AG04450 (cell line): ENCODE measurements around the gene ZCCHC8. TPM values are rescaled to one million over a fixed set of nuclear protein-coding genes. Genes with fewer than 3 reads are reported as not detected.
"Not testable (repeated sequence)": the region's sequence is repeated elsewhere in the genome, so short reads cannot be mapped to it uniquely, and the experiment has no call there.

Experiments used
- CTCF ChIA-PET: fragments of 300-600, 350-600 bp; formaldehyde crosslinking; extraction: SDS; loops from one replicate; lab custom pipeline; 2022; ENCODE audit warnings: antibody characterized with exemption, inconsistent platforms; lab: Charles Lee
- POLR2A ChIA-PET: fragments of 350-600 bp; formaldehyde crosslinking; extraction: SDS; loops from one replicate; lab custom pipeline; 2021; ENCODE audit warnings: antibody characterized with exemption, inconsistent platforms; lab: Yijun Ruan, JAX
- DNase-seq: peaks from one replicate; pipeline ENCODE4 v3.0.0-alpha.2; 2011; ENCODE audit warnings: low read depth, low spot score
- H3K27ac ChIP-seq: one replicate; pipeline ENCODE4 v1.5.1; 2012; ENCODE audit warnings: low read depth, low read length, control low read depth
- H3K27me3 ChIP-seq: one replicate; pipeline ENCODE4 v1.6.0; 2012; ENCODE audit warnings: low read length; ENCODE audit not compliant: control insufficient read depth, insufficient read depth
- H3K4me3 ChIP-seq: 2 replicates; pipeline ENCODE4 v1.5.1; 2011; ENCODE audit warnings: mild to moderate bottlenecking, low read depth, low read length, control low read depth
- H3K9me3 ChIP-seq: 2 replicates; pipeline ENCODE4 v1.5.1; 2012; ENCODE audit warnings: low read length; ENCODE audit not compliant: control insufficient read depth, insufficient read depth
- CTCF ChIP-seq: IDR thresholded peaks from 2 replicates; pipeline ENCODE4 v1.5.1; 2011; ENCODE audit warnings: low read depth, low read length, control low read depth, inconsistent platforms
- polyA plus RNA-seq: library from polyadenylated mRNA; depleted of rRNA; stranded (reverse); fragments of >200 nt; gene quantifications from 2 replicates; pipeline ENCODE4 v1.2.3, GENCODE V29; 2011

The ZCCHC8 gene
- polyA plus RNA-seq, 1 experiment, result 16.6 TPM

- ChIA-PET CTCF (interaction anchor here (0.7 to 5.8 kb wide), 7 partner anchors 24 to 139 kb away, joined by 3 to 130 read pairs (median 5); no protein-coding TSS in a partner anchor), POLR2A (interaction anchor here (2.7 kb wide), 1 partner anchor 74 kb away, joined by 13 read pairs; no protein-coding TSS in a partner anchor)
- H3K27me3 ChIP-seq, result no peaks in the 10 kb centered on the region
- DNase-seq, result no peak
- no peak overlapping the region for H3K4me3 ChIP-seq
- H3K9me3 ChIP-seq, result no peaks in the 10 kb centered on the region
- no peak for TF ChIP-seq CTCF
- no peak overlapping the region for H3K27ac ChIP-seq
Observed at GRCh38 chr12:122473543-122474323, 27.0 kb downstream of the ZCCHC8 start.

GRCh38 chr12:122471324-122472226 lies 29.2 kb downstream of the ZCCHC8 start:
- peak; percentile 78 for TF ChIP-seq CTCF
- H3K27me3 ChIP-seq, result no peaks in the 10 kb centered on the region
- DNase-seq, result peak; percentile 59
- CTCF ChIA-PET, result interaction anchor here (0.6 to 5.8 kb wide), 44 partner anchors 9 to 483 kb away, joined by 3 to 130 read pairs (median 6); partner anchors contain the start of gene CLIP1
- H3K9me3 ChIP-seq, result no peaks in the 10 kb centered on the region
- H3K27ac ChIP-seq, result no peak overlapping the region
- POLR2A ChIA-PET, result interaction anchor here (0.5 to 2.7 kb wide), 5 partner anchors 50 to 121 kb away, joined by 3 to 13 read pairs (median 4); partner anchors contain the start of gene CLIP1
- no peak overlapping the region for H3K4me3 ChIP-seq

- H3K27me3 ChIP-seq, H3K9me3 ChIP-seq, H3K27ac ChIP-seq, POLR2A ChIA-PET, DNase-seq, H3K4me3 ChIP-seq: not testable (repeated sequence)
- CTCF ChIA-PET, result interaction anchor here (0.7 to 5.8 kb wide), 16 partner anchors 10 to 135 kb away, joined by 3 to 130 read pairs (median 8); partner anchors contain the start of gene CLIP1
Observed at GRCh38 chr12:122470576-122470975, 30.2 kb downstream of the ZCCHC8 start.

GRCh38 chr12:122469856-122470255 lies 30.9 kb downstream of the ZCCHC8 start:
- POLR2A ChIA-PET, H3K27me3 ChIP-seq, H3K4me3 ChIP-seq, H3K9me3 ChIP-seq, DNase-seq, H3K27ac ChIP-seq: not testable (repeated sequence)
- CTCF ChIA-PET, result interaction anchor here (1.3 to 5.8 kb wide), 3 partner anchors 71 to 135 kb away, joined by 4 to 130 read pairs (median 48); no protein-coding TSS in a partner anchor

- no peaks in the 10 kb centered on the region for H3K27me3 ChIP-seq
- no peak for TF ChIP-seq CTCF
- ChIA-PET POLR2A (no interaction called here), CTCF (no interaction called here)
- DNase-seq, result no peak
- H3K27ac ChIP-seq, result no peak overlapping the region
- H3K4me3 ChIP-seq, result no peak overlapping the region
- no peaks in the 10 kb centered on the region for H3K9me3 ChIP-seq
Observed at GRCh38 chr12:122467983-122468382, 32.7 kb downstream of the ZCCHC8 start.

- ChIA-PET POLR2A (interaction anchor here (0.9 to 3.2 kb wide), 3 partner anchors 15 to 65 kb away, joined by 3 to 23 read pairs (median 4); no protein-coding TSS in a partner anchor), CTCF (interaction anchor here (2.4 kb wide), 1 partner anchor 65 kb away, joined by 10 read pairs; no protein-coding TSS in a partner anchor)
- not testable (repeated sequence) for H3K27me3 ChIP-seq, H3K4me3 ChIP-seq, H3K9me3 ChIP-seq
- DNase-seq, result peak; percentile 91
- H3K27ac ChIP-seq, result peak overlapping the region; percentile 82
Observed at GRCh38 chr12:122464317-122465042, 36.3 kb downstream of the ZCCHC8 start.
